Astrocyte (in vitro differentiated cells and primary cell): ENCODE data around the gene MEGF11. TPM values are rescaled to one million over a fixed set of nuclear protein-coding genes. Genes with fewer than 3 reads are reported as not detected.

ENCODE experiments used
- DNase-seq: peaks from one replicate; pipeline ENCODE4 v3.0.0-alpha.2; 2010; ENCODE audit warnings: low read depth
- FAIRE-seq: peaks from 2 replicates; lab custom pipeline; 2011; peaks lifted over from hg19 to GRCh38; lab: Jason Lieb, UNC
- H2AFZ ChIP-seq: 2 replicates; pipeline ENCODE4 v1.6.0; 2012; ENCODE audit warnings: low read depth, low read length, inconsistent platforms
- H3K27ac ChIP-seq: 2 replicates; pipeline ENCODE4 v1.5.1; 2011; ENCODE audit warnings: low read depth, low read length, inconsistent platforms
- H3K27me3 ChIP-seq: 2 replicates; pipeline ENCODE4 v1.6.0; 2011; ENCODE audit warnings: low read length, inconsistent platforms; ENCODE audit not compliant: insufficient read depth
- H3K36me3 ChIP-seq: 2 replicates; pipeline ENCODE4 v1.5.1; 2011; ENCODE audit warnings: low read length, inconsistent platforms; ENCODE audit not compliant: insufficient read depth
- H3K4me1 ChIP-seq: 2 replicates; pipeline ENCODE4 v1.5.1; 2011; ENCODE audit warnings: low read length, inconsistent platforms; ENCODE audit not compliant: insufficient read depth
- H3K4me2 ChIP-seq: 2 replicates; pipeline ENCODE4 v1.6.0; 2012; ENCODE audit warnings: low read length, inconsistent platforms
- H3K4me3 ChIP-seq: 2 replicates; pipeline ENCODE4 v1.5.1; 2011; ENCODE audit warnings: low read depth, mild to moderate bottlenecking, low read length, inconsistent platforms; ENCODE audit not compliant: insufficient read depth
- H3K79me2 ChIP-seq: 2 replicates; pipeline ENCODE4 v1.6.0; 2012; ENCODE audit warnings: mild to moderate bottlenecking, low read length, inconsistent platforms; ENCODE audit not compliant: insufficient read depth
- H3K9ac ChIP-seq: 2 replicates; pipeline ENCODE4 v1.6.0; 2012; ENCODE audit warnings: mild to moderate bottlenecking, low read length, inconsistent platforms
- H3K9me3 ChIP-seq: 2 replicates; pipeline ENCODE4 v1.5.1; 2012; ENCODE audit warnings: low read depth, mild to moderate bottlenecking, low read length, inconsistent platforms; ENCODE audit not compliant: insufficient read depth
- H4K20me1 ChIP-seq: 2 replicates; pipeline ENCODE4 v1.6.0; 2012; ENCODE audit warnings: low read length, inconsistent platforms; ENCODE audit not compliant: insufficient read depth
- H3K27ac Mint-ChIP-seq: one replicate; pipeline ENCODE4 v1.8.0; 2021; ENCODE audit warnings: mild to moderate bottlenecking, mixed read lengths; ENCODE audit not compliant: unreplicated experiment
- H3K27me3 Mint-ChIP-seq: one replicate; pipeline ENCODE4 v1.8.0; 2021; ENCODE audit warnings: low read depth, mixed read lengths; ENCODE audit not compliant: unreplicated experiment
- H3K36me3 Mint-ChIP-seq: one replicate; pipeline ENCODE4 v1.8.0; 2021; ENCODE audit warnings: low read depth, mixed read lengths; ENCODE audit not compliant: unreplicated experiment
- H3K4me1 Mint-ChIP-seq: one replicate; pipeline ENCODE4 v1.8.0; 2021; ENCODE audit warnings: low read depth, mixed read lengths; ENCODE audit not compliant: unreplicated experiment
- H3K4me3 Mint-ChIP-seq: one replicate; pipeline ENCODE4 v1.8.0; 2021; ENCODE audit warnings: mild to moderate bottlenecking, moderate library complexity, mixed read lengths; ENCODE audit not compliant: unreplicated experiment
- H3K9me3 Mint-ChIP-seq: one replicate; pipeline ENCODE4 v1.8.0; 2021; ENCODE audit warnings: mild to moderate bottlenecking, mixed read lengths; ENCODE audit not compliant: unreplicated experiment
- EZH2 ChIP-seq: IDR thresholded peaks from 2 replicates; pipeline ENCODE4 v1.6.1; 2012; ENCODE audit warnings: mild to moderate bottlenecking, low read length, inconsistent platforms; ENCODE audit not compliant: insufficient read depth
- total RNA-seq: library from RNA; stranded (reverse); gene quantifications from 2 replicates; pipeline ENCODE4 v1.2.1, GENCODE V29; 2021
- TF ChIP-seq, protein P1 (sequence below): IDR thresholded peaks from 2 replicates; pipeline ENCODE4 v1.5.1; 2011; ENCODE audit warnings: low read depth, mild to moderate bottlenecking, inconsistent platforms, low read length, moderate library complexity; ENCODE audit not compliant: insufficient read depth

The MEGF11 gene
- total RNA-seq, 1 donor from 2014 or later, result 0.16 TPM

- H3K4me3 ChIP-seq, result no peak overlapping the region
- Mint-ChIP-seq H3K36me3 (no peaks in the 10 kb centered on the region), H3K4me3 (no peak overlapping the region), H3K9me3 (no peaks in the 10 kb centered on the region), H3K27ac (no peak overlapping the region), H3K27me3 (peaks cover 47% of the 10 kb centered on the region), H3K4me1 (peaks cover 9% of the 10 kb centered on the region)
- no peaks in the 10 kb centered on the region for H3K9me3 ChIP-seq
- no peak overlapping the region for H2AFZ ChIP-seq
- no peak overlapping the region for H3K9ac ChIP-seq
- H3K79me2 ChIP-seq, result no peaks in the 10 kb centered on the region
- FAIRE-seq (no peak), DNase-seq (no peak)
- H3K27me3 ChIP-seq, result peaks cover 25% of the 10 kb centered on the region
- H3K36me3 ChIP-seq, result no peaks in the 10 kb centered on the region
- no peak overlapping the region for H3K27ac ChIP-seq
- TF ChIP-seq EZH2, result no peak
- TF ChIP-seq, protein P1, sequence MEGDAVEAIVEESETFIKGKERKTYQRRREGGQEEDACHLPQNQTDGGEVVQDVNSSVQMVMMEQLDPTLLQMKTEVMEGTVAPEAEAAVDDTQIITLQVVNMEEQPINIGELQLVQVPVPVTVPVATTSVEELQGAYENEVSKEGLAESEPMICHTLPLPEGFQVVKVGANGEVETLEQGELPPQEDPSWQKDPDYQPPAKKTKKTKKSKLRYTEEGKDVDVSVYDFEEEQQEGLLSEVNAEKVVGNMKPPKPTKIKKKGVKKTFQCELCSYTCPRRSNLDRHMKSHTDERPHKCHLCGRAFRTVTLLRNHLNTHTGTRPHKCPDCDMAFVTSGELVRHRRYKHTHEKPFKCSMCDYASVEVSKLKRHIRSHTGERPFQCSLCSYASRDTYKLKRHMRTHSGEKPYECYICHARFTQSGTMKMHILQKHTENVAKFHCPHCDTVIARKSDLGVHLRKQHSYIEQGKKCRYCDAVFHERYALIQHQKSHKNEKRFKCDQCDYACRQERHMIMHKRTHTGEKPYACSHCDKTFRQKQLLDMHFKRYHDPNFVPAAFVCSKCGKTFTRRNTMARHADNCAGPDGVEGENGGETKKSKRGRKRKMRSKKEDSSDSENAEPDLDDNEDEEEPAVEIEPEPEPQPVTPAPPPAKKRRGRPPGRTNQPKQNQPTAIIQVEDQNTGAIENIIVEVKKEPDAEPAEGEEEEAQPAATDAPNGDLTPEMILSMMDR, result no peak
- peaks cover 3% of the 10 kb centered on the region for H3K4me1 ChIP-seq
- H3K4me2 ChIP-seq, result no peak overlapping the region
- no peaks in the 10 kb centered on the region for H4K20me1 ChIP-seq
Observed at GRCh38 chr15:65958835-65959234, 294.7 kb downstream of the MEGF11 start.

GRCh38 chr15:65957451-65957850 is 296.1 kb downstream of the MEGF11 start:
- Mint-ChIP-seq H3K36me3 (no peaks in the 10 kb centered on the region), H3K4me1 (peaks cover 12% of the 10 kb centered on the region), H3K9me3 (no peaks in the 10 kb centered on the region), H3K27me3 (peaks cover 36% of the 10 kb centered on the region), H3K4me3 (no peak overlapping the region), H3K27ac (no peak overlapping the region)
- TF ChIP-seq EZH2, result no peak
- TF ChIP-seq, protein P1, result no peak
- Histone ChIP-seq H2AFZ (no peak overlapping the region), H3K4me1 (peaks cover 3% of the 10 kb centered on the region), H3K9me3 (no peaks in the 10 kb centered on the region), H3K27me3 (peaks cover 18% of the 10 kb centered on the region), H3K9ac (no peak overlapping the region), H3K79me2 (no peaks in the 10 kb centered on the region), H3K4me3 (no peak overlapping the region), H3K27ac (no peak overlapping the region), H3K36me3 (no peaks in the 10 kb centered on the region), H4K20me1 (no peaks in the 10 kb centered on the region), H3K4me2 (no peak overlapping the region)
- DNase-seq, result no peak
- FAIRE-seq, result no peak

DNA sequence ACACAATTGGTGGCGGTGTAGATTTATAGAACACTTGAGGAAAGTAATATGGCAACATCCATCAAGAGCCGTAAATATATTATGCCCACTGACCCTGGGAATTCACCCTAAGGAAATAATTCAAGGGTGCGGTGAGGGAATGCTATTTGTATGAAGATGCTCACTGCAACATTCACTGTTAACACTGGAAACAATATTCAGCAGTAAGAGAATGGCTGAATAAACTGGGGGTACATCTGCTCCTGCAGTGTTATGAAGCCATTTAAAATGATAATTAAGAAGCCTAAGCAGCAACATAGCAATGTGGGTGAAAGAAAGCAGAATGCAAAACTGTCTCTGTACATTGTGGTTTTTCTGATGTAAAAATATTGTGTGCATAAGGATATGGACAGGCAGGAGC is 296.7 kb downstream of the MEGF11 start:
- FAIRE-seq (no peak), DNase-seq (no peak)
- no peaks in the 10 kb centered on the region for H3K9me3 ChIP-seq
- H2AFZ ChIP-seq, result no peak overlapping the region
- Mint-ChIP-seq H3K4me3 (no peak overlapping the region), H3K27me3 (peaks cover 30% of the 10 kb centered on the region), H3K27ac (no peak overlapping the region), H3K4me1 (peaks cover 12% of the 10 kb centered on the region), H3K9me3 (no peaks in the 10 kb centered on the region), H3K36me3 (no peaks in the 10 kb centered on the region)
- H3K9ac ChIP-seq, result no peak overlapping the region
- no peaks in the 10 kb centered on the region for H4K20me1 ChIP-seq
- H3K4me3 ChIP-seq, result no peak overlapping the region
- no peak overlapping the region for H3K27ac ChIP-seq
- no peak for TF ChIP-seq EZH2
- TF ChIP-seq, protein P1, result no peak
- H3K79me2 ChIP-seq, result no peaks in the 10 kb centered on the region
- peaks cover 17% of the 10 kb centered on the region for H3K27me3 ChIP-seq
- no peaks in the 10 kb centered on the region for H3K36me3 ChIP-seq
- peaks cover 3% of the 10 kb centered on the region for H3K4me1 ChIP-seq
- no peak overlapping the region for H3K4me2 ChIP-seq
